Stimulated activated CD4-positive, alpha-beta T cell treated with anti-CD3 and anti-CD28 coated beads, Interleukin-15, amount 100 ng/mL, for 48 hours (primary cell): Measurements from ENCODE around the gene KCNH8.

Source experiments
- DNase-seq, 2 donors: peaks; one replicate each; pipeline ENCODE4 v3.0.0-alpha.2; 2020; ENCODE audit warnings: low read depth in 2 of 2

KCNH8 gene

GRCh38 chr3:19485267-19485666, 337.0 kb downstream of the KCNH8 start:
- no peak for DNase-seq

DNA sequence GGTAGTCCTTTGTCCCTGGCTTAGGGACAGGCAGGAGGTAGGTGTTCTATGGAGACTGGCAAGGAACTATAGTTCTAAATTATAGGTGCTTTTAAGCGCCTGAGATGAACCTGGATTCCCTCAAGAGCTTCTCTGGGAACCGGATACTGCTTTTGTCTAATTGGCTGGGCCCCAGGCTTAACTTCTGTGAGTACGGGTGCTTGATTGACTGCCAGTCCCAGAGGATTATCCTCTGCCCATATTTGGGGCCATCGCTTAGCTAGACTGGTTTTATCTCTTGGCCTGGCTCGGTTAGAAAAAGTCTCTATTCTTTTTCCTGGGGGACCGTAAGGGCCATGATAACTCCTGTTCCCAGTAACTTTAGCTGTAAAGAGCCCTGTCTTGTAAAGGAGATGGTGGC, 339.1 kb downstream of the KCNH8 start:
- DNase-seq: no peak

DNA sequence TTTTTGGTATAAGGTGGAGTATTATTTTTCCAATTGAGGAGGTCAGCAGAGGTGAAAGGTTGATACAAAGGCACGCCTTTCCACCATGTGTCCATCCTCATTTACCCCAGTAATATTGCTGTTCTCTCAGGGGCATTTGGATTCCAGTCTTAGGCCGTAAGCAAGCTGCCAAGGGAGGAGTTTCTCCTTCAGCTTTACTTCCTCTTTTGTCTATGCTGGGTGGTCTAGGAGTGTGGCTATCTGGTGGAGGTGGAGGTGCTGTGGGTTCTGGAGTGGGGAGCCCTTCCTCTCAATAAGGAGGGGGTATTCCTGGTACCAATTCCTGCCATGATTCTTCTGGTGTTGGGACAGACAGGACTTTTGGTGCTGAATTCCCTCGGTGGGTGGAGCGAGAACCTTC, 340.6 kb downstream of the KCNH8 start:
- DNase-seq: no peak

GRCh38 chr3:19489936-19490335, 341.6 kb downstream of the KCNH8 start:
- DNase-seq: no peak

GRCh38 chr3:19506171-19506570, 357.9 kb downstream of the KCNH8 start:
- no peak for DNase-seq

DNA sequence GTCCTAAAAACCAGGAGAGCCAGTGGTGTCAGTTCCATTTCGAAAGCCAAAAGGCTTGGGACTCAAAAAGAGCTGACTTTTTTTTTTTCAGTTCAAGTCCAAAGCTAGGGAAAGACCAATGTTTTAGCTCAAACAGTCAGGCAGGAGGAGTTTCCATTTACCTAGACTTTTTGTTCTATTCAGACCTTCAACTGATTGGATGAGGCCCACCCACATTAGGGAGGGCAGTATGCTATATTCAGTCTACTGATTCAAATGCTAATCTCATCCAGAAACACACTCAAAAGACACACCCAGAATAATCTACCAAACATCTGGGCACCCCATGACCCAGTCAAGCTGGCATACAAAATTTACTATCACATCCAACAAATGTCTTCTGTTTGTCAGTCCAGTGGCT, 374.0 kb downstream of the KCNH8 start:
- DNase-seq: no peak

DNA sequence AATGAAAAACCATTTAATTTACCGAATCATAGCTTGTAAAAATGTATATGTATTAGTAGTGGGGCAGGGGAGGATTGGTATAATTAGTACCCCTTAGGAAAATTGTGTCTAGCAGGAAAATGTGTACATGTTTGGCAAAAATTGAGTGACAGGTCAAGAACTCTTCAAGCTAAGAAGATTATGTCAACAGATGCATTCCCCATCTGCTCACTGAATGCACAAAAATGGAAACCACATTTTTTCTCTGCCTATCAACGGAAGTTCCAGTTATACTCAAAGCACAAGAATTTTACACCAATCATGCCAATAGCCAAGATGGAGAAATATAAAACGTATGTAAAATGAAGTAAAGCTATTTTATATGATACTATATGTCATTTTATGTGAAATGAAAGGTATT, 377.8 kb downstream of the KCNH8 start:
- DNase-seq: no peak

GRCh38 chr3:19527746-19528145, 379.4 kb downstream of the KCNH8 start:
- DNase-seq: no peak

DNA sequence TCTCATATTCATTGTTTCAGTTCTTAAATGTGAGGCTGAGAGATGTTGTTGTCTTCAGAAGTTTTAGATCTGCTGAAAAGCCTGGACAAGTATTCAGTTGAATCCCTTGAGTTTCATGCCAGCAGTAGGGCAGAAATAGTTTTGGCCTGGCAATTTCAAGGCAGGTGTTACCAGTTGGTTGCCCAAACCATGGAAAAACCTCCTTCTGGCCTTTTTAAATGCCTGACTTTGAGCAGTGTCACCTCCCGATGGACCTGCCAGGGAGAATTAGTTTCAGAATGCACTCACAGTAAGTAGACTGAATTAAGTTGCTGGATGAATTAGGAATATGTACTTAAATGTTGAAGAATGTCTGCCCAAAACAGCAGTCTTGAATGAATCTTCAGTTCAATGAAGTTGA, 383.1 kb downstream of the KCNH8 start:
- no peak for DNase-seq

DNA sequence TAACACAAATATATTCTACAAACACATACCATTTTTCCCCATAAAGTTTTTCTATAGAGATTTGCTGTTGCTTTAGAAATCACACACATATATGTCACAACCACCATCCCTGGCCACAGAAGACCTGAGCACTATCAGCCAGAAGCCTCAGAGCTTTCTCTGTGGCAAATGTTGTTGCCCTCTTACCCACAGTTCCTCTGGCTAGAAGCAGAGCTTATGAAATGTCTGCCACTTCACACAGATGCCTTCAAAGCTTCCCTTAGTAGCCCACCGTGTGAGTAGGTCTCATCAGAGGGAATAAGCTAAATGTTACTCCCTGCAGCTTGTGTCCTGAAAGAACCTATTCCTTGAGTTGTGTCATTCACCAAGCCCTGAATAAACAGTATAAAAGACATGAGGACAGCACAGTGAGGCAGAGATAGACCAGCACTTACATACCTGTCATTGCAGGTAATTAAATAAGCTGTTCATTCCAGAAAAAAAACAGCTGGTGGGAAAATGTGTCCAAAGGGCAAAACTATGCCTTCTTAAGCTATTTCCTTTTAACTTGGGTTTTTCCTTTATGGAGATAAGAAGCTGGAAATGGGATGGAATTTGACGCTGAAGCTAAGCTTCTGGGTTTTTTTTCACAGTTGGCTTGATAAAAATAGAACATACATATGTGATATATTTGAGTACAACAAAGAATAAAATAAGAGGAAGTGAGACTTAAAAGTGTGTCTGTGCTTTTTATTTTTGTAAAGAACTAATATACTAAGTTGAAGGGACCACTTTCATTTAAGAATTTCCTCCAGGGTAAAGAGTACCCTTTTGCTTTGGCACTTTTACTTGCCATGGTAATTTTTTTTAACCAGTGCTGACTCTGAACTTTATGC, 391.4 kb downstream of the KCNH8 start:
- DNase-seq: no peak

DNA sequence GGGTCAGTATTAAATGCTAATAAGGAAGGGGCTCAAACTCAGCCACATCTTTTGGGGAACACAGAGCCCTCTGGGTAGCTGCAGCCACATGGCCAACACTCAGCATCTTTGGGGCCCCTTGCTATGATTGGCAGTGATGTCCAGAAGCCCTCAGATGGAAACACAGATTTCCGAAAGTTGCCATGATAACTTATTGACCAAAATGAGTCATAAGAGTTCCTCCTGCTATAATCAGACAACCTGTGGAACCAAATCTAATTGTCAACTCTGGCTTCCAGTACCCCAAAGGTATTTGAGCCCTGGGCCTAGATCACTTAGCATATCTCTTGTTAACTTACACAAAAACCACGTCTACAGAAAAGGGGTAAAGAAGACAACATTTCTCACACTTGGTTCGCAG, 392.2 kb downstream of the KCNH8 start:
- no peak for DNase-seq

- DNase-seq: no peak
These were observed 393.0 kb downstream of the KCNH8 start for GRCh38 chr3:19541284-19541683.

- DNase-seq: no peak
These were observed 395.0 kb downstream of the KCNH8 start for GRCh38 chr3:19543212-19543841.

- no peak for DNase-seq
These were observed 399.6 kb downstream of the KCNH8 start for GRCh38 chr3:19547665-19548464.

GRCh38 chr3:19559724-19560442, 411.6 kb downstream of the KCNH8 start:
- no peak for DNase-seq

GRCh38 chr3:19573644-19574043, 425.3 kb downstream of the KCNH8 start:
- no peak for DNase-seq

DNA sequence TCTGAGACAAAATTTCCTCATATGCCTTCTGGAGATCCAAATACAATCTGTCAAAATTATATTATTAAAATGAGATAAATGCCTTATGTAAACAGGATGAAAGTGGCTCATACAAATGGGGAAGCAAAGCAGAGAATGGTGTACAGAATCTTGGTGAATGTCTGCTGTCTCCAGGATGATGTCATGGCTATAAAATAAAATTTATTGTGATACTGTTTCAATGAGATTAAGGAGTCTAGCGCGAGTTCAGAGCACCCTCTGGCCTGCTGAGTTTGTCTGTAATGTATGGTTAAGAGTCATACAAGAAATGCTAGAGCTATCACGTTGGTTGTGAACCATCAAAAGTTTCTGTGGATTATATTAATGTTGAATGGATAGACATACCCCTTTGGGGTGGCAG, 426.0 kb downstream of the KCNH8 start:
- no peak for DNase-seq

DNA sequence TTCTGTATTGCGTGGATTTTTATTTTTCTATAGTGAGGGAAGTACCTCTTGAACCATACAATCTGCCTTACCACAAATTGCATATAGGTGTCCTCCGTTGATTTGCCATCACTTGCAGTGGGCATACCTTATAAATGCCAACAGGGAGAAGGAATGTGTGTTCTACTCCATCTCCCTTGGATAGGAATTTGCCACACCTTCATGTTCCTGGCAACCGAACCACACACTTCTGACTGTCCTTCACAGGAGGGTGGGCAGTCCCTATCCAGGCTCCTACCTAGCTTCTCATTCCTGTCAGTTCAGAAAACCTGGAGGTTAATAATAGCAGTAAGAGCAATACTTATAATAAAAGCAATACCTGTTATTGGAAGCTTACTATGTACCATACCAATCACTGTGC, 428.0 kb downstream of the KCNH8 start:
- DNase-seq: no peak
